Upper lobe of left lung (tissue), 6 donors: ENCODE results near the gene ORC2. TPM values are rescaled to one million over a fixed set of nuclear protein-coding genes. Genes with fewer than 3 reads are reported as not detected.
A peak's percentile ranks its signal among the peaks of the same experiment; 100 is the strongest.
"Not testable (repeated sequence)": the region's sequence is repeated elsewhere in the genome, so short reads cannot be mapped to it uniquely, and the experiment has no call there.

Experiments used
- ATAC-seq, 2 donors: fragments of 200-7000 bp; cut with Tn5 transposase; one replicate each; pipeline ENCODE4 v1.9.1; 2022; ENCODE audit warnings: mild to moderate bottlenecking in 2 of 2, moderate library complexity in 2 of 2; ENCODE audit not compliant: low FRiP score in 2 of 2
- DNase-seq, 2 donors: peaks; one replicate each; pipeline ENCODE4 v3.0.0-alpha.2; 2019 to 2020
- H3K27ac ChIP-seq, 4 donors: fragments of 200-600 bp; sonication (generic); one replicate each; pipeline ENCODE4 v1.5.1; 2016 to 2019
- H3K27me3 ChIP-seq, 4 donors: fragments of 200-600 bp; sonication (generic); one replicate each; pipeline ENCODE4 v1.5.1; 2017 to 2019
- H3K36me3 ChIP-seq, 4 donors: fragments of 200-600 bp; sonication (generic); one replicate each; pipeline ENCODE4 v1.5.1; 2016 to 2019
- H3K4me1 ChIP-seq, 4 donors: fragments of 200-600 bp; sonication (generic); one replicate each; pipeline ENCODE4 v1.5.1; 2018 to 2019
- H3K4me3 ChIP-seq, 4 donors: fragments of 200-600 bp; sonication (generic); one replicate each; pipeline ENCODE4 v1.5.1; 2017 to 2019; ENCODE audit warnings: mild to moderate bottlenecking in 2 of 4, moderate library complexity in 1 of 4
- H3K9me3 ChIP-seq, 4 donors: fragments of 200-600 bp; sonication (generic); one replicate each; pipeline ENCODE4 v1.5.1; 2018 to 2019
- CTCF ChIP-seq, 6 experiments: fragments of 450-650 bp in 4 of 6; fragments of 200-600 bp in 2 of 6; sonication (generic) in 2 of 6; IDR thresholded peaks; one replicate each; pipeline ENCODE4 v1.5.1; 2016 to 2019; ENCODE audit warnings: antibody characterized with exemption in 6 of 6
- EP300 ChIP-seq, 4 donors: sonication (generic); formaldehyde crosslinking; IDR thresholded peaks; one replicate each; pipeline ENCODE4 v1.5.1; 2017; ENCODE audit warnings: antibody characterized with exemption in 4 of 4, control low read depth in 2 of 4
- POLR2A ChIP-seq, 4 donors: fragments of 450-650 bp; IDR thresholded peaks; one replicate each; pipeline ENCODE4 v1.5.1; 2016 to 2017; ENCODE audit warnings: antibody characterized with exemption in 4 of 4, mild to moderate bottlenecking in 2 of 4
- POLR2AphosphoS5 ChIP-seq, 2 donors: sonication (generic); formaldehyde crosslinking; IDR thresholded peaks; one replicate each; pipeline ENCODE4 v1.5.1; 2017; ENCODE audit warnings: antibody characterized with exemption in 2 of 2
- WGBS, 2 donors: methylation state at CpG; one replicate each; pipeline ENCODE4 v1.1.5; 2017 to 2018; 5-methylcytosine and 5-hydroxymethylcytosine counted together
- total RNA-seq, 6 donors: library from RNA; depleted of rRNA in 4 of 6; stranded (reverse); fragments of >200 nt in 4 of 6; gene quantifications; one replicate each; pipeline versions ENCODE4 v1.1.0 to v1.2.1, GENCODE V29; 2016 to 2021
- donor health status: DM: no; HTN: no; CAD: no; lungs with moderate emphysema.
- donor health status: DM: no; HTN: yes; CAD: no; lungs with severe emphysema.

ORC2 gene
- total RNA-seq, 6 donors from 2014 or later: 14.1 to 31.4 (median 23.8) TPM

GRCh38 chr2:200968735-200969134 lies 5.3 kb upstream of the ORC2 start:
- ATAC-seq: no peak
- no peak for DNase-seq
- WGBS, 2 donors: 90% methylated on average over 2 of the region's 2 CpGs
- H3K36me3 ChIP-seq: peaks cover 0 to 3% (median 0%) of the 10 kb centered on the region in 4 donors
- H3K27me3 ChIP-seq: no peaks in the 10 kb centered on the region
- H3K27ac ChIP-seq: peak overlapping the region in 2 of 4 donors; percentile 3 to 31
- peaks cover 0 to 25% (median 13%) of the 10 kb centered on the region in 4 donors for H3K4me1 ChIP-seq
- TF ChIP-seq POLR2A (IDR thresholded peaks at IDR 0.05): no peak
- TF ChIP-seq EP300 (IDR thresholded peaks at IDR 0.05): no peak
- no peak for TF ChIP-seq CTCF (IDR thresholded peaks at IDR 0.05)
- no peak for TF ChIP-seq POLR2AphosphoS5 (IDR thresholded peaks at IDR 0.05)
- H3K9me3 ChIP-seq: no peaks in the 10 kb centered on the region
- H3K4me3 ChIP-seq: no peak overlapping the region

- Histone ChIP-seq H3K4me1 (peaks cover 0 to 25% (median 13%) of the 10 kb centered on the region in 4 donors), H3K27ac (peak overlapping the region in 1 of 4 donors; percentile 31)
- WGBS, 2 donors: 73 to 76% methylated on average over 1 of the region's 1 CpG
These were observed 4.7 kb upstream of the ORC2 start for GRCh38 chr2:200968162-200968561.

GRCh38 chr2:200966770-200967169 lies 3.3 kb upstream of the ORC2 start:
- Histone ChIP-seq H3K4me1 (peaks cover 11 to 36% (median 24%) of the 10 kb centered on the region in 4 donors), H3K27ac (no peak overlapping the region), H3K9me3 (no peaks in the 10 kb centered on the region), H3K27me3 (no peaks in the 10 kb centered on the region), H3K36me3 (peaks cover 0 to 3% (median 0%) of the 10 kb centered on the region in 4 donors), H3K4me3 (no peak overlapping the region)
- 77 to 88% methylated on average over 4 of the region's 4 CpGs for WGBS, 2 donors
- no peak for DNase-seq
- no peak for ATAC-seq
- TF ChIP-seq POLR2AphosphoS5 (IDR thresholded peaks at IDR 0.05) (no peak), CTCF (IDR thresholded peaks at IDR 0.05) (no peak)

More at GRCh38 chr2:200968162-200968561, 4.7 kb upstream of the ORC2 start:
- peaks cover 0 to 3% (median 0%) of the 10 kb centered on the region in 4 donors for H3K36me3 ChIP-seq
- DNase-seq (no peak), ATAC-seq (no peak)
- H3K4me3 ChIP-seq: no peak overlapping the region
- no peaks in the 10 kb centered on the region for H3K27me3 ChIP-seq
- no peaks in the 10 kb centered on the region for H3K9me3 ChIP-seq
- TF ChIP-seq POLR2A (IDR thresholded peaks at IDR 0.05) (no peak), CTCF (IDR thresholded peaks at IDR 0.05) (no peak), EP300 (IDR thresholded peaks at IDR 0.05) (no peak), POLR2AphosphoS5 (IDR thresholded peaks at IDR 0.05) (no peak)

GRCh38 chr2:200964498-200964897 lies 1.0 kb upstream of the ORC2 start:
- WGBS, 2 donors: 69% methylated on average over 6 of the region's 6 CpGs
- no peak for TF ChIP-seq EP300 (IDR thresholded peaks at IDR 0.05)
- TF ChIP-seq POLR2A (IDR thresholded peaks at IDR 0.05): no peak
- no peak for TF ChIP-seq POLR2AphosphoS5 (IDR thresholded peaks at IDR 0.05)
- TF ChIP-seq CTCF (IDR thresholded peaks at IDR 0.05): no peak
- no peaks in the 10 kb centered on the region for H3K9me3 ChIP-seq
- no peaks in the 10 kb centered on the region for H3K27me3 ChIP-seq
- H3K4me1 ChIP-seq: peaks cover 16 to 47% (median 31%) of the 10 kb centered on the region in 4 donors
- no peak for DNase-seq
- H3K36me3 ChIP-seq: no peaks in the 10 kb centered on the region
- H3K4me3 ChIP-seq: peak overlapping the region; percentile 77 to 95 (median 87)
- H3K27ac ChIP-seq: peak overlapping the region in 2 of 4 donors; percentile 90 to 92
- no peak for ATAC-seq

GRCh38 chr2:200963918-200964252 lies 425 bp upstream of the ORC2 start:
- peak in 1 of 2 donors; percentile 19 for ATAC-seq
- peak in 1 of 4 donors; percentile 7 for TF ChIP-seq POLR2A (IDR thresholded peaks at IDR 0.05)
- 1 to 2% methylated on average over 15 to 21 of the region's 21 CpGs for WGBS, 2 donors

More at GRCh38 chr2:200963918-200964252, 425 bp upstream of the ORC2 start:
- H3K27me3 ChIP-seq, H3K36me3 ChIP-seq, DNase-seq, H3K9me3 ChIP-seq: not testable (repeated sequence)
- H3K4me3 ChIP-seq: peak overlapping the region; percentile 77 to 95 (median 87)
- peaks cover 16 to 47% (median 31%) of the 10 kb centered on the region in 4 donors for H3K4me1 ChIP-seq
- peak overlapping the region; percentile 90 to 94 (median 92) for H3K27ac ChIP-seq
